ENCODE measurements around the gene URM1.

The URM1 gene

GRCh38 chr9:128385496-128386460, 14.6 kb downstream of the URM1 start:
- DNase-seq (ENCODE audit: low read depth), result no peak

GRCh38 chr9:128388150-128388549, 17.0 kb downstream of the URM1 start:
- DNase-seq (ENCODE audit: low read depth), result no peak

GRCh38 chr9:128389395-128390149, 18.4 kb downstream of the URM1 start:
- DNase-seq (ENCODE audit: low read depth), result no peak

GRCh38 chr9:128390150-128390812, 19.1 kb downstream of the URM1 start:
- DNase-seq (ENCODE audit: low read depth), result no peak

GRCh38 chr9:128390813-128391711, 19.9 kb downstream of the URM1 start:
- DNase-seq (ENCODE audit: low read depth), result no peak

GRCh38 chr9:128391956-128392301, 20.8 kb downstream of the URM1 start:
- DNase-seq (ENCODE audit: low read depth), result no peak

- DNase-seq (ENCODE audit: low read depth), result no peak
Observed at GRCh38 chr9:128392302-128393144, 21.3 kb downstream of the URM1 start.

- DNase-seq (ENCODE audit: low read depth), result no peak
Observed at GRCh38 chr9:128393145-128393775, 22.1 kb downstream of the URM1 start.

- DNase-seq (ENCODE audit: low read depth), result no peak
Observed at GRCh38 chr9:128393970-128394369, 22.8 kb downstream of the URM1 start.

- no peak for DNase-seq (ENCODE audit: low read depth)
Observed at GRCh38 chr9:128394379-128395168, 23.4 kb downstream of the URM1 start.

GRCh38 chr9:128396970-128397613, 25.9 kb downstream of the URM1 start:
- no peak for DNase-seq (ENCODE audit: low read depth)

GRCh38 chr9:128397831-128398230, 26.7 kb downstream of the URM1 start:
- no peak for DNase-seq (ENCODE audit: low read depth)

GRCh38 chr9:128399861-128400260, 28.7 kb downstream of the URM1 start:
- DNase-seq (ENCODE audit: low read depth), result no peak

- DNase-seq (ENCODE audit: low read depth), result no peak
Observed at GRCh38 chr9:128404560-128404959, 33.4 kb downstream of the URM1 start.

GRCh38 chr9:128405077-128405779, 34.1 kb downstream of the URM1 start:
- DNase-seq (ENCODE audit: low read depth), result no peak

GRCh38 chr9:128405780-128406171, 34.6 kb downstream of the URM1 start:
- DNase-seq (ENCODE audit: low read depth), result no peak

GRCh38 chr9:128406848-128407391, 35.7 kb downstream of the URM1 start:
- DNase-seq (ENCODE audit: low read depth), result no peak

GRCh38 chr9:128408963-128409431, 37.8 kb downstream of the URM1 start:
- no peak for DNase-seq (ENCODE audit: low read depth)

Data from activated gamma-delta T cell treated with anti-CD3 and anti-CD28 coated beads, Interleukin-2, amount 50 U/mL, for 16 hours (primary cell).